Panc1 (cell line): ENCODE data around the gene SUPT3H. TPM values are rescaled to one million over a fixed set of nuclear protein-coding genes. Genes with fewer than 3 reads are reported as not detected.
"Not testable (repeated sequence)": the region's sequence is repeated elsewhere in the genome, so short reads cannot be mapped to it uniquely, and the experiment has no call there.

Source experiments
- ATAC-seq: fragments of 200-7000 bp; cut with Tn5 transposase; 2 replicates; pipeline ENCODE4 v1.9.1; 2020; ENCODE audit warnings: mild to moderate bottlenecking, moderate library complexity
- BruUV-seq: library from RNA; stranded (reverse); fragments of 400-500 nt; replicated peaks from 2 replicates; lab custom pipeline; 2021; lab: Mats Ljungman, UMichigan
- CTCF ChIA-PET: fragments of 300-600 bp; sonication (Branson Sonifier 250); formaldehyde crosslinking; loops from one replicate; lab custom pipeline; 2022; ENCODE audit warnings: antibody characterized with exemption; lab: Charles Lee
- POLR2A ChIA-PET: fragments of 300-600 bp; sonication (Branson Sonifier 250); formaldehyde crosslinking; loops from one replicate; lab custom pipeline; 2022; ENCODE audit warnings: antibody characterized with exemption; lab: Charles Lee
- DNase-seq: peaks from one replicate; pipeline ENCODE4 v3.0.0-alpha.2; 2010; ENCODE audit warnings: low read depth, low spot score
- H3K27ac ChIP-seq: 2 replicates; pipeline ENCODE4 v1.5.1; 2011; ENCODE audit warnings: mild to moderate bottlenecking, low read length, inconsistent platforms
- H3K27me3 ChIP-seq: fragments of 200-500 bp; sonication (Bioruptor generic); 2 replicates; pipeline ENCODE4 v1.6.0; 2014; ENCODE audit warnings: low read length, inconsistent platforms; ENCODE audit not compliant: control insufficient read depth, insufficient read depth
- H3K36me3 ChIP-seq: fragments of 200-500 bp; sonication (Bioruptor generic); 2 replicates; pipeline ENCODE4 v1.5.1; 2014; ENCODE audit warnings: inconsistent platforms, mild to moderate bottlenecking, low read length, moderate library complexity; ENCODE audit not compliant: control insufficient read depth, insufficient read depth
- H3K4me1 ChIP-seq: 2 replicates; pipeline ENCODE4 v1.5.1; 2011; ENCODE audit warnings: inconsistent platforms, mild to moderate bottlenecking, low read length, moderate library complexity; ENCODE audit not compliant: control insufficient read depth, insufficient read depth
- H3K4me3 ChIP-seq, 2 experiments: 2 replicates each; pipeline ENCODE4 v1.5.1; 2011 to 2012; ENCODE audit warnings: low read depth in 2 of 2, low read length in 2 of 2, mild to moderate bottlenecking in 2 of 2, inconsistent platforms in 1 of 2, moderate library complexity in 1 of 2
- H3K9me3 ChIP-seq: fragments of 200-500 bp; sonication (Bioruptor generic); 2 replicates; pipeline ENCODE4 v1.5.1; 2014; ENCODE audit warnings: low read depth, mild to moderate bottlenecking, inconsistent platforms, low read length, moderate library complexity; ENCODE audit not compliant: control insufficient read depth, insufficient read depth
- CTCF ChIP-seq: fragments of 450-650 bp; IDR thresholded peaks from 2 replicates; pipeline ENCODE4 v1.5.1; 2017; ENCODE audit warnings: mild to moderate bottlenecking
- POLR2AphosphoS5 ChIP-seq: IDR thresholded peaks from 2 replicates; pipeline ENCODE4 v1.6.1; 2012; ENCODE audit warnings: mild to moderate bottlenecking, low read depth, low read length, moderate library complexity
- REST ChIP-seq, 2 experiments: IDR thresholded peaks; 2 replicates each; pipeline ENCODE4 v1.6.1; 2011 to 2012; ENCODE audit warnings: low read depth in 2 of 2, control low read depth in 1 of 2, low read length in 1 of 2, mild to moderate bottlenecking in 1 of 2, moderate library complexity in 1 of 2; ENCODE audit not compliant: insufficient read depth in 1 of 2
- SIN3A ChIP-seq: IDR thresholded peaks from 2 replicates; pipeline ENCODE4 v1.6.1; 2012; ENCODE audit warnings: low read depth, mild to moderate bottlenecking, low read length, moderate library complexity, borderline replicate concordance; ENCODE audit not compliant: insufficient read depth
- TCF7L2 ChIP-seq: IDR thresholded peaks from 2 replicates; pipeline ENCODE4 v1.6.1; 2011; ENCODE audit warnings: mild to moderate bottlenecking, low read depth, low read length, inconsistent platforms
- in situ Hi-C: cut with HindIII; loops from 2 replicates; pipeline ENCODE4 v1.10.0; 2016; ENCODE audit warnings: low sequenced_read_pairs, low pct_unique_long_range_greater_than_20kb
- intact Hi-C: fragments of 100-400 bp; cut with micrococcal nuclease; formaldehyde crosslinking; loops from one replicate; pipeline ENCODE4 v1.10.0; 2022; ENCODE audit not compliant: unreplicated experiment
- total RNA-seq: library from RNA; stranded (reverse); gene quantifications from one replicate; pipeline ENCODE4 v1.2.1, GENCODE V29; 2021; ENCODE audit not compliant: unreplicated experiment

Gene SUPT3H
- total RNA-seq, 1 experiment from 2014 or later = 11.0 TPM

GRCh38 chr6:45148711-45149341 lies 228.9 kb downstream of the SUPT3H start:
- H3K36me3 ChIP-seq = no peaks in the 10 kb centered on the region
- H3K9me3 ChIP-seq = no peaks in the 10 kb centered on the region
- intact Hi-C loops (no loop called here), in situ Hi-C loops (no loop called here)
- BruUV-seq = no TSS peak
- no peak for ATAC-seq
- TF ChIP-seq TCF7L2 (no peak), REST (IDR thresholded peaks at IDR 0.05; ENCODE audit: insufficient read depth in 1 of 2, low read depth in 2 of 2, low read length in 1 of 2) (no peak), SIN3A (no peak), POLR2AphosphoS5 (no peak), CTCF (no peak)
- H3K4me1 ChIP-seq = no peaks in the 10 kb centered on the region
- no peaks in the 10 kb centered on the region for H3K27me3 ChIP-seq
- no peak overlapping the region for H3K27ac ChIP-seq
- DNase-seq = no peak
- CTCF ChIA-PET = no interaction called here
- POLR2A ChIA-PET = interaction anchor here (0.6 kb wide), 1 partner anchor 25 kb away, joined by 5 read pairs; no protein-coding TSS in a partner anchor
- no peak overlapping the region for H3K4me3 ChIP-seq

GRCh38 chr6:45148278-45148677 lies 229.5 kb downstream of the SUPT3H start:
- H3K27me3 ChIP-seq = no peaks in the 10 kb centered on the region
- no peaks in the 10 kb centered on the region for H3K36me3 ChIP-seq
- DNase-seq (no peak), ATAC-seq (no peak)
- in situ Hi-C loops = no loop called here
- intact Hi-C loops = no loop called here
- no peak overlapping the region for H3K27ac ChIP-seq
- TF ChIP-seq SIN3A (no peak), CTCF (no peak), POLR2AphosphoS5 (no peak), REST (IDR thresholded peaks at IDR 0.05; ENCODE audit: insufficient read depth in 1 of 2, low read depth in 2 of 2, low read length in 1 of 2) (no peak), TCF7L2 (no peak)
- no TSS peak for BruUV-seq
- no peak overlapping the region for H3K4me3 ChIP-seq
- CTCF ChIA-PET = no interaction called here
- no peaks in the 10 kb centered on the region for H3K9me3 ChIP-seq
- POLR2A ChIA-PET = no interaction called here
- H3K4me1 ChIP-seq = no peaks in the 10 kb centered on the region

- H3K27ac ChIP-seq, POLR2A ChIA-PET, BruUV-seq, intact Hi-C loops, H3K27me3 ChIP-seq, CTCF ChIA-PET, DNase-seq, ATAC-seq, H3K36me3 ChIP-seq, H3K9me3 ChIP-seq, H3K4me3 ChIP-seq, in situ Hi-C loops, H3K4me1 ChIP-seq: not testable (repeated sequence)
Measured at GRCh38 chr6:45145658-45146057, 232.1 kb downstream of the SUPT3H start.
